DMS53 treated with DMSO at 0.1 percent for 48 hours (cell line): ENCODE measurements around the gene RGS8.

Experiments
- DNase-seq: peaks from one replicate; lab custom pipeline; 2025; ENCODE audit not compliant: unreplicated experiment; lab: John Stamatoyannopoulos, UW

Gene RGS8

GRCh38 chr1:182684116-182684828, at the start of gene RGS8:
TSS of gene RGS8 (minus strand) at chr1:182684587. CDS start at chr1:182669649, 14,938 bp downstream.
- DNase-seq, result no peak

- no peak for DNase-seq
Measured at GRCh38 chr1:182731852-182732575, 47.6 kb upstream of the RGS8 start.

- DNase-seq, result no peak
Measured at GRCh38 chr1:182726912-182727311, 42.5 kb upstream of the RGS8 start.

- no peak for DNase-seq
Measured at GRCh38 chr1:182725259-182726255, 41.2 kb upstream of the RGS8 start.

GRCh38 chr1:182724215-182724614, 39.8 kb upstream of the RGS8 start:
- DNase-seq, result no peak

- no peak for DNase-seq
Measured at GRCh38 chr1:182723200-182723599, 38.8 kb upstream of the RGS8 start.

GRCh38 chr1:182721525-182721924, 37.1 kb upstream of the RGS8 start:
- no peak for DNase-seq

- no peak for DNase-seq
Measured at GRCh38 chr1:182720463-182720862, 36.1 kb upstream of the RGS8 start.

GRCh38 chr1:182719553-182719952, 35.2 kb upstream of the RGS8 start:
- DNase-seq, result no peak

GRCh38 chr1:182718311-182718710, 33.9 kb upstream of the RGS8 start:
- no peak for DNase-seq

- DNase-seq, result no peak
Measured at GRCh38 chr1:182716740-182717720, 32.6 kb upstream of the RGS8 start.

GRCh38 chr1:182715531-182715930, 31.1 kb upstream of the RGS8 start:
- no peak for DNase-seq

- DNase-seq, result no peak
Measured at GRCh38 chr1:182714546-182714945, 30.2 kb upstream of the RGS8 start.

- DNase-seq, result no peak
Measured at GRCh38 chr1:182713939-182714338, 29.6 kb upstream of the RGS8 start.

GRCh38 chr1:182713492-182713891, 29.1 kb upstream of the RGS8 start:
- no peak for DNase-seq

- no peak for DNase-seq
Measured at GRCh38 chr1:182709855-182710254, 25.5 kb upstream of the RGS8 start.

- no peak for DNase-seq
Measured at GRCh38 chr1:182709225-182709764, 24.9 kb upstream of the RGS8 start.

- DNase-seq, result no peak
Measured at GRCh38 chr1:182707122-182707521, 22.7 kb upstream of the RGS8 start.

GRCh38 chr1:182704677-182705076, 20.3 kb upstream of the RGS8 start:
- no peak for DNase-seq

GRCh38 chr1:182703539-182703938, 19.2 kb upstream of the RGS8 start:
- DNase-seq, result no peak
